ENCODE data around the gene SMCP.
A peak's percentile ranks its signal among the peaks of the same experiment; 100 is the strongest.

SMCP gene, protein sequence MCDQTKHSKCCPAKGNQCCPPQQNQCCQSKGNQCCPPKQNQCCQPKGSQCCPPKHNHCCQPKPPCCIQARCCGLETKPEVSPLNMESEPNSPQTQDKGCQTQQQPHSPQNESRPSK

DNA sequence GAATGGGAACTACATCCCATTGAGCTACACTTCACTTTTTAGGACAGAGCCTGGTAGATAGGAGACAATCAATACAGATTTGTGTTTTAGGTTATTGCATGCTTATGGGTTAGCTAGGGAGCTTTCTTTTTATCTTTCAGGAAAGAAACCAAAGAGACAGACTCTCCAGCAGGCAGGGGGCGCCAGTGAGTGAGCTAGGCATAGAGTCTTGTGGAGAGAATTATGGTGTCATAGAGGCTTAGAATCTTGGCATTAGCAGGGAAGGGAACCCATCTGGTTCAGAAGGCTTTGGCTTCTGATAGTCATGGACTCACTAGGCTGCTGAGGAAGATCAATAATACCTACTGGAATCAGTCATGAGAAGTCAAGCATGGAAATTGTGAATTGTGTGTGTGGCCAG lies at the start of gene SMCP:
Gene SMCP, plus strand, starts transcription at position 281 of the 400 bp plus-strand sequence. CDS start 6,101 bp downstream, outside the sequence.
- DNase-seq: no peak

DNA sequence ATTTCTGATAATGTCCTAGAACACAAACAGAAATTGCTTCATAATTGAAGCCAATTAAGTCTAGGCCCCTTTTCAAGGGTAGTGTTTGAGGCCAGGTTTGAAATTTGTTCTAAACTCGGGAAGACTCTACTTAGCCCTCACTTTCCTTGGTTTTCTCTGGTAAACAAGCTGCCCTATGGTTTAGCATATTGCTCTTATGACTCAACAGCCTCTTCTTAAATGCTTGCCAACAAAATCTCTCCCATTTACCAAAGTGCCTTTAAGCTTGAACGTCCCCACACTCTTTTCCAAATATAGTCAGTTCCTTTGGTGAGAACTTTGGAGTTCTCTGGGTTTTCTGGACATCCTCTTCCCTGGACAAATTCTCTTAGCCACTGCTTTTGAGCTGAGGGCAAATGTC lies 41.3 kb upstream of the SMCP start:
- no peak for DNase-seq

DNA sequence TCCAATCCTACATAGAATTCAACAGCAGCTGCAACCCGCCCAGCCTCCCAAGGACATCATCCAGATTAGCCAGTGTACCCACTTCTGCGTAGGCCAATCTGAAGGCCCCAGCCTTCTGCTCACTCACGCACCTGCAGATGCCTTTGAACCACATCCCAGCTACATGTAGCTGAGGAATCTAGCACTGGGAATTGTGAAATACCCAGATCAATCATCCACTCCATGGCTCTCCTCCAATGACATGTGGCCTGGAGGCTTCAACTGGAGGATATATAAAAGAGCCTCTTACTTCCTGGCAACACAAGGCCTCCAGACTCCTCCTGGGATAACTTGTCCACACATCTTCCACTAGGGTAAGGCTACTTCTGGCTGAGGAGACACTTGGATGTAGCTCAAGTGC lies 35.6 kb upstream of the SMCP start, which contains the start of gene LCE6A:
Gene LCE6A, plus strand, starts transcription at position 301 of the 400 bp plus-strand sequence. CDS start 665 bp downstream, outside the sequence.
- no peak for DNase-seq

DNA sequence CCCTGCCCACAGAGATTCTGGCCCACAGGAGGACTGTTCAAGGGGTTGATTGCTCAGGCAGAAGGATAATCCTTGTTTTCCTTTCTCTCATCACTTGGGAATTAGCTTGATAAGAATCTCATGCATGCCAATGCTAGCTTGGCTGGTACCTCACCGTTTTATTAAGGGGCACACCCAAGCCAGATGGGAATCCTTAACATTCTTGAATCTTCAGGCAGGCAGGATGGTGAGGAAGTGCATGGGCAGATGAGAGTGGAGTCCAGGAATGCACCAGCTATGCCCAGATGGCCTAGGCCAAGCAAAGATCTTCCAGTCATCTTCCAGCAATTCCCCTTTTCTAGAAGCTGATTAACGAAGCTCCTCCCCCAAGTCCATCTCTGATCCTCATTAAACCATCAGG lies 22.5 kb upstream of the SMCP start:
- DNase-seq: no peak

DNA sequence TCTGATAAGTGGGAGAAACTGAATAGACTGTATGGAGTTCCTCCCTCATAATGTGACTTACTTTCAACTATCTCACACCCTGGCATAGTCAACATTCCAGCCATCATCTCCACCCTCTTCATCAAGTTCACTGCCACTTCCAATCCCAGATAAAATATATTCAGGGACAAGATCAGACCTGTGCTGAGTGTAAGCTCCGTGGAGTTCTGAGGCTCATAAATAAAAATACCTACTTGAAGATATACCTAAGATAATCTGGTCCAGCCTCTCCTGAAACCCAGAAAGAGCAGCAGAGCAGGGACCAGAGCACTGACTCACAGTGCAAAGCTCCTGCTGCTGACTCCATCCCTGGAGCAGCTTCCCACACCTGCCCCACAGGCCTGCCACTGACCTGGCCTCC lies 20.1 kb upstream of the SMCP start:
- DNase-seq: no peak

DNA sequence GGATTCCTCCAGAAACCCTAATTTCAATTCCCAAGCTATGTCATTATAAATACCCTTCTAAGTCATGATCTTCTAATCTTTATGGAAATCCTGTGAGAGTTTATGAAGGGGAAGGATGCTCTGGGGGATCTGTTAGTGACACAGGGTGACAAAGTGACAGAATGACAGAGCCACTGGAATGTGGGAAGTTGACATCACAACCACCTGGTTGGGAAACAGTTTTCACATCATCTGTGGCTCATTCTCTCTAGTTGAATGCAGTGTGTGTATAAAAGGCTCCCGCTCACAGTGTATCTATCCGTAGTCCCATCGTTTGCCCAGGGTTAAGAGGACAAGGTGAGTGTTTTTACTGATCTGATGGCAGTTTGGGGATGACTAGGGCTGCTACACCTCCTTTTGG lies 18.4 kb upstream of the SMCP start, which contains the start of gene LCE7A:
Gene LCE7A, plus strand, starts transcription at position 301 of the 400 bp plus-strand sequence. CDS start 702 bp downstream, outside the sequence.
- DNase-seq: no peak

DNA sequence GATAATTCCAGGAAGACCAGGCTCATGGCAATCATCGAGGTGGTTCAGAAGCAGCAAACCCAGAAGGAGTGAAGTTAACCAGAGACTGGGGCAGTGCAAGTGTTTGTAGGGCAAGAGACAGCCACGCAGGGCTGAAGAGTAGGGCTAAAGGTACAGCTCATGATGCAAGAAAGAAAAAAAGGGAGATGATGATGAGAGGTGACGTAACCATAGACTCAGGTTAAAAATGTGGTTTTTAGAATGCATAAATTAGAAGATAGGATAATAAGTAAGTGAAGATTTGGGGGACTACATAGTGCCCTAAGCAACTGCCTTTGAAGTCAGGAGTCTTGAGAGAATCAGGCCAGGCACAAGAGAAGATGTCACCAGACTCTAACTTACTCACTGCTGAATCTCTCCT lies 18.0 kb upstream of the SMCP start:
- no peak for DNase-seq

DNA sequence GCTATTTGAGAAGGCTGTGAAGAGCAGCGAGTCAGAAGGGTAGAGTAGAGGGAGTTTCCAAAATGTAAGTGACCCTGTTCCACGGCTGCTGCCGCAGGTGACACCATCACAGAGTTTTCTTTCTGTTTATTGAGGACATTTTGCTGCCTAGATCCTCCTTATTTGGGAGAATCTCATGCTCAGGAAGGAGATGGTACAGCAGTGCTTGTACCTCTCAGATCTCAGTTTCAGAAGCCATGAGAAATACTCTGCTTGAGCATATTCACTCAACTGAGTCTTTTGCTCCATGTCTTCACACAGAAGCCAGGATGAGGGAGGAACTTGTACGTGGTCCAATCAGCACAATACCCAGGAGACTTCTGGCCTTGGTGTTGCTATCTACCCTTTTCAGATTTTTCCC lies 16.7 kb upstream of the SMCP start:
- no peak for DNase-seq

DNA sequence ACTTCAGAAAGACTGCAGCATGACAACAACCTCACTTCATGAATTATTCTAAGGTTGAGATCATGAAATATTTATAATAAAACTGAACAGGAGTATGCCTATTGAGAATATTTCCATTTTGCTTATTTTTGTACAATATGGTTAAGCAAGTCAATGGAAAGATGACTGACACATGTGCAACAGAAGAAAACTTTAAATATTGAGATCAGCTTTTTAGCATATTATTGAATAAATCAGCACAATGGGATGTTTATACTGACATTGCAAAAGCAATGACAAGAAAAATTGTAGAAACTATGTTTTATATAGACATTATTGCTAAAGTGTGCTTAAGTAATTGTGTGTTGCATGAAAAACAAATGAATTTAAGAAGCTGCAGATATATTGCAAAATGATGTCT lies 13.7 kb upstream of the SMCP start:
- DNase-seq: no peak

DNA sequence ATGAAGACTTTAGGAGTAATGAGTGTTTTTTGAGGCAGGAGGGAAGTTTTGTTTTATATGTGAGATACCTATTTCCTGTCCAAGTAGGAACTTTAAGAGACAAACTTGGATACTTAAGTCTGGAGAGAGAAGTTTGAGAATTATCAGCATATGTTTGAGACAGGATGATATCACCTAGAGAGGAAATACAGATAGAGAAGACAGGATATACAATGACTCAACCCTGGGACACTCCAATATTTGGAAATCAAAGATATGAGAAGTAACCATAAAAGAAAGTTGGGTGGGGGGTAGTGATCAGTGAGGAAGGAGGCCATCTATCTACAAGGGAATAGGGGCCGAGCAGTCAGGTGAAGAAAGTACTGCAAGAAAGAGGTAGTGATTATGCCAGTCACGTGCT lies 11.8 kb upstream of the SMCP start:
- DNase-seq: no peak

DNA sequence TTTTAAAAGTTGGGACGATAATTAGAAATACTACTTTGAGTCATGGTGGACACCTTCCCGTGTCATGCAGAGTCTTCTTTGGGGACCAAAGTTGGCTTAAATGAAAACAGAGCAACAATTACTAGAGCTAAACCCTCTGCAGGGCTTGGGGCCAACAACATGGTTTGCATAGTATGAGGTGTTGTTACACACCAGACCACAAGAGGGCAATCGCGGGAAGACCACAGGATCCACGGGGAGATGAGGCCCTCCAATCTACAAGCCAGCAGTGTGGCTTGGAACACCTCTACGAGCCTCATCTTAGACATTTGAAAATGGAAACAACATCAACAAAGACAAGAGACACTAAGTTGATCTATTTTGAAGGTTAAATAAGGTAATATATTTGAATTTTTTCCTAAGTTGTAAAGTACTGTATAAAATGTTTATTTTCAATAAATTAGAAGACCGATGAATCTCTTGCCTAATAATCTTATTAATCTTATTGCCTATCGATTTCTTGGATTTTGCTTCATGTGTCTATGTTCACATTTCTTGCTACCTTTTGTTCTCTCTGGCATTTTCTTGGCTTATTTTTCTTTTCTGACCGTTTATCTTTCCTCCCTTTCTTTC lies 8.2 kb upstream of the SMCP start:
- DNase-seq: peak; percentile 45

DNA sequence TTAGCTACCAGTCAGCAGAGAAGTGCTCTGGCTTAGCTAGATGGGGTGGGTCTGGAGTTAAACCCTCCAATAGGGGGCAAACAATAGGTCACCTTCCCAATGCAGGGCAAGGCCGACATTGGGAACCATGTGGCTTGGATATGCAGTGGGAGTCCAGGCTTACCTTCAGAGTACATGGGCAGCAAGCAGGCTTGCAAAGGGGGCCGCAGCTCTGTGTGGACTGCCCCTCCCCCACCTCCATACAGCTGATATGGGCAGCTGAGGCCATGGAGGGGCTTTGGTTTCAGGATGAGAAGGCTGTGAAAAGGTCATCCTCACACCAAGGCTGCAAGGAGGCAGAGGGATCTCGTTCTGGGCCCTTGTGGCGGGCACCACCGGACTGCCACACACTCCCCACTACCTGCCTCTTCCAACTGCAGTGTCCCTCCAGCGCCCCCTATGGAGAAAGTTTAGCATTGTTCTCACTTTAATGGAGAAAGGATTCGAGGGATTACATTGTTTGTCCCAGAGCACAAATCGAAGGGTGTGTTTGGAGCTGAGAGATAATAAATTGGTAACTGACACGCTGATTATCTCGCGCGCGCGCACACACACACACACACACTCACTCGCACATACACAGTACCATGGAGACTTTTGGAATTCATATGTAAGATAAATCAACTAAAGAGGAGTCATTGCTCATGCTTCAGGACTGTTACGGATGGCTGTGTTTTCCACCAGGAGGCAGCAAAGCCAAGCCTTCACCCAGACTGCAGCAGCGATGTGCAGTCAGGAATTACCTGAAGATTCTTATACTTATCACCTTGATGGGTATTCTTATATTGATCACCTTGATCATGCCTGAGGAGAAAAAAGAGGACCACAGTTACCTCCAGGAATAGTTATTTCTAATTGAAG lies 7.0 kb upstream of the SMCP start:
- DNase-seq: no peak

DNA sequence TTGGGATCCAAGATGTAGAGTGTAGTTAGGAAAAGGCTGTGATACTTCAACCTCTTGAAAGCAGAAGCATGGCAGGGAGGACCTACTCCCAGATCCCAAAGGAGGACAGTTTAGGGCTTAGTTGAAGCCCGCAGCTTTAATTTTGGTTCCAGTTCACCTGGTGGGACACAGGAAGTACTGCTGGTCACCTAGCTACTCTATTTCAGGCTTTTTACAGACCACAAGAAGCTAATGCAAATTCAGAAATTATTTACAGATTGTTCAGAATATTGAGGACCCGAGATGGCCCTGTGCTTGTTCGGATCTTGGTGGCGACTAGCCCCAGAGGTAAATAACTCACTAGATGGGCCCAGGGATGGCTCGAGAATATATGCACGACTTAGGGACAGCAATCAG lies 6.4 kb upstream of the SMCP start:
- DNase-seq: no peak

DNA sequence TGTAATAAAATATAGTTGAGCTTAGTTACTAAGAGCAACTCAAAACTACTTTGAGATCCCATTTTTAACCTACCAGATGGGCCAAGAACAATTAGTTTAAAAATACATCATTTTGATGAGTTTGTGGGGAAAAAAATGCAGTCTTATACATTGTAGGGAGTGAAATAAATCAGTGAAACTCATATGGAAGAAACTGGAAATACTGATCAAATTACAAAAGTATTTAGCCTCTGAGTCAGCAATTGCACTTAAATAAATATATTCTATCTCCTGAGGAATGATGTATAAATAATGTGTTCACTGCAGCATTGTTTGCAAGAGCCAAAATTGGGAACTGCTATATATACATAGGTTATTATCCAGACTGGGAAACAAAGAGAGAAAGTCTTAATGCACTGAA lies 4.6 kb upstream of the SMCP start:
- no peak for DNase-seq

DNA sequence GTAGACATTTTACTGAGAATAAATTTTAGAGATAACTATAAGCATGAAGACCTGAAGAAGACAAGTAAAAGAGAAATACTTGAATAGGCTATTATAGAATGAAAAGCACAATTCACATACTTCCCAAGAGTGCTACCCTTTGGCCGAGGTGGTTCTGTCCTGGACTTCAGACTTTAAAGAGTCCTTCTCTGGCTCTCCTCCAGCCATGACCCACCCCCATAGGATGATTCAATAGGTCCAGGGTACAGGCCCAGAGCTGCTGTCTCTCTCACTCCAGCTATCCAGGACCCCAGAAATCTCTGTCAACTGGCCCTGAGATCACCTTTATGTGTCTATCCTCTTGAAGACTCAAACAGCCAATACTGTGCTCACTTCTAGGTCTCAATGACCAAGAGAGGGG lies 1.3 kb upstream of the SMCP start:
- no peak for DNase-seq

DNA sequence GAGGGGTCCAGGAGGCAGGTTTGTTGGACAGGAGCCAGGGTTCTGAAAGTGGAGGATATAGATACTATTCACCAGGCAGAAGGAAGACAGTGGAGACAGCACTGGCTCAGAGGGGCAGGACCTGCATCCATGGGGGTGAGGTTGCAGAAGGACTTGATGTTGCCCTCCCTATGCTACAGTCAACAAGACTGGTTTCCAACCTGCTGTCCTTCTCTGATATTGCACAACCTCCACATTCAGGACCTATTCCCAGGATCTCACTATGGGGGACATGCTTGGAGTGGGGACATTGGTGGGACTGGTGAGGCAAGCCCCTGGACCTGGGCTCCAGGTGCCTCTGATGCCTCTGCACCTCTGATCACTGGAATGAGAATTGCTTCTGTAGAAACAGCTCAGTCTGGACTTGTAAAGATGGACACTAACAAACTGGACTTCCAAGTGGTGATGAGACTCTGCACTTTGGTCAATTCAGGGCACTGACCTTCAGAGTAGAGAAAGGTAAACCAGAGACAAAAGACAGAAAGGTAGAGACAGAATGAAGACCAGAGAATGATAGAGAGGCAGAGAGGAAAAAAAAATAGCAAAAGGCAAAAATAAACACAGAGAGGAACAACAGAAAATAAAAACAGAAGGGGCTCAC lies 1.6 kb downstream of the SMCP start:
- DNase-seq: no peak

DNA sequence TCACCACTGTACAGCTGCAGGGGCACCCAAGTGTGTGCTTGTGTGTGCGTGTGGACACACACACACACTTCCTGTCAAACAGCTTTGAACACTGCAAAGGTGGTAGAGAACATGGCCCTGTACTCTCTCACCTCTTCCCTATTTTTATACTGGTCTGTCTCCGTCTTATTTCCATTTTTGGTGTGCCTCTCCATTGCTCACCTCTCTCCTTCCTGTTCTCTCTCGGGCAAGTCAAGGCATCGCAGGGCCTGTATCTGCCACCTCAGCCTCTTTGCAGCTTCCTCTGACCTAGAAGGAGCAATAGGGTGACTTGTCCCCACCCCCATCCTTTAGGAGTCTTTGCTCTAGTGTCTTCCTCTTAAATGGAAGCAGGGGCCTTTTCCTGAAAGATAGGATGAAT lies 2.2 kb downstream of the SMCP start:
- DNase-seq: no peak

DNA sequence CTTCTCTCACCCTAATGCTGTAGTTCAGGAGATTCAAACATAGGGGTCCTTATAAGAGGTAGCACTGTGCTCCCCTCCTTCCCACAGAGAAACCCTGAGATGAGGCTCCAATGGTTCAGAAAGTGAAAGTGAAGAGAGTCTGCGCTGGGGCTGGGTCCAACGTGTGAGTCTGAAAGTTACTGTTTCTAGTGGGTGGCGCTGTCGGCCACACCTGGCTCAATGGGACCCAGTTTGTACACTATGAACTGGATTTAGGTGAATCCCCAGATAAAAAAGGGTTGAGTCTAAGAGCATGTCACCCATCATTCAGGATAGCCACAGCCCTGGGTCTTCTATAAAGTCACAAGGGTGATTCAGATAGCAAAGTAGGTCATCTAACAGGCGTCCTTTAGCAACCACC lies 2.8 kb downstream of the SMCP start:
- no peak for DNase-seq

DNA sequence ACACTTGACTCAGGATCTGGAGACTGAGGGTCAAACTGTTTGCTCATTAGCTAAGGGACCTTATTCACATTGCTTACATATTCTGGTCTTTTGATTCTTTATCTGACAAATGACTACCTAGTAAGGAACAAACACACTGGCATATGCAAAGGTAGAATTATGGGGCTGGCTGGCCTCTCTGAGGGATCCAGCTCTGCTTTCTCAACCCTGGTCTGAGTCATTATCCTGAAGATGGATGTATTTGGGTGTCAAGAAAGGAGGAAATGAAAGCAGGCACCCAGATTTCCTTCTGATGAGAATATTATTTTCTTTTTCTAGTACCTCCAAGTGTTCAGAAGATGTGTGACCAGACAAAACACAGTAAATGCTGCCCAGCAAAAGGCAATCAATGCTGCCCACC lies 6.0 kb downstream of the SMCP start:
- DNase-seq: no peak

DNA sequence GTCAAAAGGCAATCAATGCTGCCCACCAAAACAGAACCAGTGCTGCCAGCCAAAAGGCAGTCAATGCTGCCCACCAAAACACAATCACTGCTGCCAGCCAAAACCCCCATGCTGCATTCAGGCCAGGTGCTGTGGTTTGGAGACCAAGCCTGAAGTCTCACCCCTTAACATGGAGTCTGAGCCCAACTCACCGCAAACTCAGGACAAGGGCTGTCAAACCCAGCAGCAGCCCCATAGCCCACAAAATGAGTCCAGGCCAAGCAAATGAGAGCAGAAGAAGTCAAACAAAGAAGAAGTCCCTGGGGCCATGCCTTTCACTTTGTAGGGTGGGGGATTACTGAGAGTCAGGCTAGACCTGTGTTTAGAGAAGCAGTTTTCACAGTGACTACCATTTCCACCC lies 6.4 kb downstream of the SMCP start:
- no peak for DNase-seq

DNA sequence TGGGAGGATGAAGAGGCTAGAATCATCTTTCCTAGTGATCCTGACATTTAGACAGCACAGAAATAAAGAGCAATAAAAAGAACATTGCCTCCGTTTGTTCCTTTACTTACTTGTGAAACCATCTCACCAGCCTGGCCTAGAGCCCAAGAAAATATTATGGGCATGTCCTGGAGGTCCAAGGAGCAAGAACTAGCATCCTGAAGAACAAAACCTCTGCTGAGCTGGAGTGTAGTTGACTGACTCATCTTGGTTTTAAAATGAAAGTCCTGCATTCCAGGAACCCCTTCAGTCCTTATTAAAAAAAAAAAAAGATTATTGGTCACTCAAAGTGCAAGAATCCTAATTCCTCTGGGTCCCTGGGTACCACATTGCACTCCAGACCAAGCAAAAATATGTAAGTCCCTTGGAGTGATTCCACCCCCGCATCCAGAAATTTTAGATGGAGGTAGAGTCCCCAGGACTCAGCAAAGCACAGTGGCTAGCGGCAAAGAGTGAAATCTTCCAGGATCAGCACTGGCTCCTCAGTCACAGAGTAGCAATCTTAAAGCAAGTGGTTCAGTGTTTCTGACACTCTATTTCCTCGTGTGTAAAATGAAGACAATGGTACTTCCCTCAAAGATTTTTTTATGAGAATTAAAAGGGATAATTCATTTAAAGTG lies 7.0 kb downstream of the SMCP start:
- no peak for DNase-seq

DNA sequence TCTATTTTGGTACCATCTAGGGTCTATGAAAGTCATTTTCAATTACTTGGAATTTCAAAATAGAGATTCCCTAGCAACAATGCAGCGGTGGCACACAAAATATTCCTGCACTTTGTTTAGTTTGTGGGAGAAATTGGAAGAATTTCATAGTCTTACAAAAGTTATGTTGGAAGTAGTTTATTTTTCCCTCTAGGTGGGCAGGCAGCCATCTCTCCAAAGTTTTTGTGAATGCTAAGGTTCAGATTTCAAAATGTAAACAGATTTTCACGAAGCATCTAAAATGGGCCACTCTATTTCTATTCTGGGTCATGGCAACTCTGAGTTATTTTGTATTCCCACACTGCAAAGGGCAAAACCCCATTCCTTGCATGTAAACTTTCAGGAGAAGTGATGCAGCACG lies 8.0 kb downstream of the SMCP start:
- DNase-seq: no peak
